ENCODE results near the gene MIEN1. TPM values are rescaled to one million over a fixed set of nuclear protein-coding genes. Genes with fewer than 3 reads are reported as not detected.

MIEN1 gene
- 14.4 and 15.6 TPM in 2 replicates for total RNA-seq

GRCh38 chr17:39730095-39730921 lies at the start of gene MIEN1:
TSS of gene MIEN1 (minus strand) at chr17:39730532. CDS start at chr17:39730495, 37 bp downstream.

GRCh38 chr17:39737760-39738567 lies 7.6 kb upstream of the MIEN1 start, which contains the start of gene GRB7:
TSS of gene GRB7 (plus strand) at chr17:39737938. CDS start at chr17:39742302, 4,364 bp downstream.

GRCh38 chr17:39699818-39700147 lies 30.5 kb downstream of the MIEN1 start, which contains the start of gene ERBB2:
TSS of gene ERBB2 (plus strand) at chr17:39700064. CDS start at chr17:39700239, 175 bp downstream.

GRCh38 chr17:39687546-39688474 lies 42.5 kb downstream of the MIEN1 start, which contains the start of gene PGAP3:
TSS of gene PGAP3 (minus strand) at chr17:39688057. CDS start at chr17:39688014, 43 bp downstream.

Other genes with a start within 250 kb of the MIEN1 start
- not detected in 2 replicates for gene NEUROD2, start 122.6 kb downstream of the MIEN1 start, total RNA-seq
- gene PPP1R1B, start 103.6 kb downstream of the MIEN1 start, total RNA-seq = not detected in 2 replicates
- 35.8 and 38.1 TPM in 2 replicates for gene STARD3, start 93.4 kb downstream of the MIEN1 start, total RNA-seq
- 0.49 and 0.63 TPM in 2 replicates for gene TCAP, start 65.2 kb downstream of the MIEN1 start, total RNA-seq
- gene PNMT, start 62.1 kb downstream of the MIEN1 start, total RNA-seq = 0.31 and 0.49 TPM in 2 replicates
- 2.8 and 8.2 TPM in 2 replicates for gene PGAP3, start 42.5 kb downstream of the MIEN1 start, total RNA-seq
- 8.1 and 9.2 TPM in 2 replicates for gene ERBB2, start 30.5 kb downstream of the MIEN1 start, total RNA-seq
- 0.16 TPM in 1 of 2 replicates, not detected in the other for gene GRB7, start 7.4 kb upstream of the MIEN1 start, total RNA-seq
- gene IKZF3, start 133.8 kb upstream of the MIEN1 start, total RNA-seq = not detected in 2 replicates
- not detected in 2 replicates for gene ZPBP2, start 137.7 kb upstream of the MIEN1 start, total RNA-seq
- gene GSDMB, start 188.1 kb upstream of the MIEN1 start, total RNA-seq = 1.5 and 7.0 TPM in 2 replicates
- 17.8 and 40.2 TPM in 2 replicates for gene ORMDL3, start 197.1 kb upstream of the MIEN1 start, total RNA-seq
- not detected in 2 replicates for gene LRRC3C, start 197.2 kb upstream of the MIEN1 start, total RNA-seq
- gene GSDMA, start 232.5 kb upstream of the MIEN1 start, total RNA-seq = not detected in 2 replicates

Data from bladder microvascular endothelial cell (primary cell).